A549 (cell line): Measurements from ENCODE around the gene TMEM161A. TPM values are rescaled to one million over a fixed set of nuclear protein-coding genes. Genes with fewer than 3 reads are reported as not detected.

Source experiments
- ATAC-seq, 2 experiments: fragments of 200-7000 bp in 1 of 2; fragments of >200 bp in 1 of 2; cut with Nextera tagmentation in 1 of 2; cut with Tn5 transposase in 1 of 2; 3 replicates each; pipeline versions ENCODE4 v1.8.0 to v1.9.1; 2018 to 2020; ENCODE audit warnings: mild to moderate bottlenecking in 1 of 2, moderate library complexity in 1 of 2
- CTCF ChIA-PET: fragments of 300-600 bp; sonication (Branson Sonifier 250); formaldehyde crosslinking; extraction: SDS; loops from one replicate; lab custom pipeline; 2021; ENCODE audit warnings: antibody characterized with exemption, inconsistent platforms; lab: Yijun Ruan, JAX
- POLR2A ChIA-PET: fragments of 350-600 bp; formaldehyde crosslinking; extraction: SDS; loops from one replicate; lab custom pipeline; 2021; ENCODE audit warnings: antibody characterized with exemption, inconsistent platforms; lab: Yijun Ruan, JAX
- DNase-seq, 2 experiments: peaks; one replicate each; pipeline versions ENCODE4 v3.0.0 to v3.0.0-alpha.2; 2011 to 2016; ENCODE audit warnings: low read depth in 1 of 2, low spot score in 1 of 2
- FAIRE-seq: peaks from 2 replicates; lab custom pipeline; 2011; peaks lifted over from hg19 to GRCh38; lab: Jason Lieb, UNC
- H3K27ac ChIP-seq, 2 experiments: fragments of >200 bp; sonication (Bioruptor Twin); formaldehyde crosslinking; 3 replicates each; pipeline ENCODE4 v1.5.1; 2016 to 2017
- H3K4me1 ChIP-seq: fragments of >200 bp; sonication (Bioruptor Twin); formaldehyde crosslinking; 3 replicates; pipeline ENCODE4 v1.6.1; 2016
- H3K4me2 ChIP-seq: fragments of >200 bp; sonication (Bioruptor Twin); formaldehyde crosslinking; 3 replicates; pipeline ENCODE4 v1.6.1; 2016
- H3K4me3 ChIP-seq: fragments of >200 bp; sonication (Bioruptor Twin); formaldehyde crosslinking; 3 replicates; pipeline ENCODE4 v1.5.1; 2016
- H3K9me3 ChIP-seq: fragments of >200 bp; sonication (Bioruptor Twin); formaldehyde crosslinking; 3 replicates; pipeline ENCODE4 v1.6.1; 2016
- BHLHE40 ChIP-seq: IDR thresholded peaks from 2 replicates; pipeline ENCODE4 v1.6.1; 2012; ENCODE audit warnings: low read depth, low read length, inconsistent platforms
- CBX8 ChIP-seq: fragments of 200-600 bp; sonication (generic); IDR thresholded peaks from 2 replicates; pipeline ENCODE4 v1.6.1; 2016
- CEBPB ChIP-seq, 2 experiments: fragments of >200 bp in 1 of 2; sonication (Bioruptor Twin) in 1 of 2; formaldehyde crosslinking in 1 of 2; IDR thresholded peaks; 2 replicates each; pipeline ENCODE4 v1.6.1; 2012 to 2016
- E2F6 ChIP-seq: IDR thresholded peaks from 2 replicates; pipeline ENCODE4 v1.6.1; 2012; ENCODE audit warnings: low read depth, borderline replicate concordance
- EHF ChIP-seq: fragments of 250-450 bp; sonication (Bioruptor Pico); IDR thresholded peaks from 2 replicates; pipeline ENCODE4 v1.5.0; 2020; ENCODE audit warnings: mild to moderate bottlenecking
- ESRRA ChIP-seq: fragments of 150-350 bp; IDR thresholded peaks from 2 replicates; pipeline ENCODE4 v1.6.1; 2014; ENCODE audit warnings: mild to moderate bottlenecking, low read length, borderline replicate concordance
- FOSL2 ChIP-seq, 2 experiments: fragments of 450-650 bp in 1 of 2; fragments of >200 bp in 1 of 2; sonication (Bioruptor Twin) in 1 of 2; formaldehyde crosslinking; IDR thresholded peaks; 2 replicates each; pipeline versions ENCODE4 v1.5.0 to v1.6.1; 2016 to 2020; ENCODE audit warnings: mild to moderate bottlenecking in 1 of 2, moderate library complexity in 1 of 2
- HMGXB4 ChIP-seq: fragments of 250-450 bp; sonication (Bioruptor Pico); IDR thresholded peaks from 2 replicates; pipeline ENCODE4 v1.5.0; 2021; ENCODE audit warnings: mild to moderate bottlenecking, moderate library complexity, borderline replicate concordance
- MAFK ChIP-seq: fragments of 450-650 bp; IDR thresholded peaks from 2 replicates; pipeline ENCODE4 v1.6.1; 2014; ENCODE audit not compliant: partially characterized antibody
- MAX ChIP-seq: IDR thresholded peaks from 2 replicates; pipeline ENCODE4 v1.6.1; 2012
- MYC ChIP-seq: IDR thresholded peaks from 2 replicates; pipeline ENCODE4 v1.6.1; 2012; ENCODE audit warnings: mild to moderate bottlenecking, inconsistent platforms, low read length, improper control_type of control experiment, borderline replicate concordance
- NFE2L2 ChIP-seq: fragments of 150-350 bp; conservative IDR thresholded peaks from 2 replicates; pipeline ENCODE4 v1.6.1; 2014; ENCODE audit warnings: low read length
- POLR2A ChIP-seq: IDR thresholded peaks from 2 replicates; pipeline ENCODE4 v1.6.1; 2012; ENCODE audit warnings: mild to moderate bottlenecking, low read length
- RAD21 ChIP-seq, 2 experiments: fragments of >200 bp in 1 of 2; sonication (Bioruptor Twin) in 1 of 2; formaldehyde crosslinking in 1 of 2; IDR thresholded peaks in 1 of 2; conservative IDR thresholded peaks in 1 of 2; 2 replicates in 1 of 2; 3 replicates in 1 of 2; pipeline ENCODE4 v1.6.1; 2012 to 2018; ENCODE audit warnings: inconsistent platforms in 1 of 2
- REST ChIP-seq: fragments of 200-600 bp; sonication (generic); IDR thresholded peaks from 2 replicates; pipeline ENCODE4 v1.6.1; 2016; ENCODE audit warnings: antibody characterized with exemption, mild to moderate bottlenecking, moderate library complexity
- TFCP2L1 ChIP-seq: fragments of 250-450 bp; sonication (Bioruptor Pico); IDR thresholded peaks from 2 replicates; pipeline ENCODE4 v1.5.0; 2021; ENCODE audit warnings: mild to moderate bottlenecking
- ZC3H11A ChIP-seq: fragments of 450-650 bp; IDR thresholded peaks from 2 replicates; pipeline ENCODE4 v1.6.1; 2014; ENCODE audit warnings: antibody characterized with exemption, mild to moderate bottlenecking
- WGBS: methylation state at CpG from one replicate; pipeline ENCODE4 v1.1.6; 2017; ENCODE audit errors: missing lambda C conversion rate; 5-methylcytosine and 5-hydroxymethylcytosine counted together
- polyA plus RNA-seq, 4 experiments: library from polyadenylated mRNA; depleted of rRNA in 3 of 4; stranded (reverse); fragments of >200 nt; fragmentation: RNase III in 1 of 4; extraction: RNeasy Plus Mini Kit Qiagen cat#74134 plus additional on column Dnase treatment in 1 of 4; gene quantifications; 2 replicates in 3 of 4; 3 replicates in 1 of 4; pipeline ENCODE4 v1.2.3, GENCODE V29; 2011 to 2017

TMEM161A gene
- polyA plus RNA-seq, 2 of the 4 experiments (the other 2 are of a cell fraction): 19.3 to 22.1 TPM

- TF ChIP-seq E2F6 (peak; percentile 94), POLR2A (peak; percentile 82), BHLHE40 (no peak), MYC (no peak), ESRRA (no peak), FOSL2 (IDR thresholded peaks at IDR 0.05) (no peak), FOSL2 (CRISPR knock-in tag; IDR thresholded peaks at IDR 0.05) (no peak)
- TF ChIP-seq, all 56 proteins: peak for 8
Observed at GRCh38 chr19:19138109-19138981, at the start of gene TMEM161A (continued).

GRCh38 chr19:19186742-19187141 lies 48.5 kb upstream of the TMEM161A start:
- H3K4me1 ChIP-seq: peaks cover 10% of the 10 kb centered on the region; the same call in 2 of the 3 replicates
- H3K4me2 ChIP-seq: no peak overlapping the region
- ChIA-PET POLR2A (interaction anchor here (0.6 kb wide), 1 partner anchor 175 kb away, joined by 7 read pairs; no protein-coding TSS in a partner anchor), CTCF (interaction anchor here (1.3 kb wide), 1 partner anchor 14 kb away, joined by 3 read pairs; no protein-coding TSS in a partner anchor)
- no peaks in the 10 kb centered on the region for H3K9me3 ChIP-seq
- no peak overlapping the region for H3K27ac ChIP-seq
- DNase-seq (no peak), ATAC-seq (no peak), FAIRE-seq (no peak)
- H3K4me3 ChIP-seq: no peak overlapping the region
- no peak for TF ChIP-seq NFE2L2
- no peak for TF ChIP-seq ZC3H11A
- TF ChIP-seq ESRRA: no peak
- no peak for TF ChIP-seq REST
- no peak for TF ChIP-seq CBX8
- no peak for TF ChIP-seq RAD21 (conservative IDR thresholded peaks at IDR 0.05 in 1 of 2, IDR thresholded peaks at IDR 0.05 in 1 of 2)
- no peak for TF ChIP-seq CEBPB (IDR thresholded peaks at IDR 0.05)
- TF ChIP-seq HMGXB4 (CRISPR knock-in tag): no peak
- TF ChIP-seq MAX: no peak
- no peak for TF ChIP-seq TFCP2L1 (CRISPR knock-in tag)
- TF ChIP-seq EHF (CRISPR knock-in tag): no peak
- no peak for TF ChIP-seq MAFK
- 92% methylated on average over 10 of the region's 14 CpGs for WGBS
